GM21360 (cell line): Measurements from ENCODE around the gene MYH14.

Experiments
- ATAC-seq: cut with Tn5 transposase; IDR thresholded peaks from one replicate; pipeline ENCODE4 v1.9.1; 2021; ENCODE audit warnings: mild to moderate bottlenecking, moderate library complexity; ENCODE audit not compliant: unreplicated experiment

Gene MYH14

GRCh38 chr19:50255115-50255514 lies 51.7 kb downstream of the MYH14 start:
- ATAC-seq: no peak

DNA sequence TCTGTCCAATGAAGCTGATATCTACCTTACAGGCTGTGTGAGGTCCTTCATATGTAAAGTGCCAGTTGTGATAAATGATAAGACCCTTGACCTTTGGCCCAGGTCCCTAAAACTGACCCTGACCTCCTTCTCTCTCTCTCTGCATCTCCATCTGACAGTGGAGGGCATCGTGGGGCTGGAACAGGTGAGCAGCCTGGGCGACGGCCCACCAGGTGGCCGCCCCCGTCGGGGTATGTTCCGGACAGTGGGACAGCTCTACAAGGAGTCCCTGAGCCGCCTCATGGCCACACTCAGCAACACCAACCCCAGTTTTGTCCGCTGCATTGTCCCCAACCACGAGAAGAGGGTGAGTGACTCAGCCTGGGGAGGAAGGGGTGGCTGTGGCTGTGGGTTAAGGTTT lies 53.7 kb downstream of the MYH14 start:
- ATAC-seq: no peak

DNA sequence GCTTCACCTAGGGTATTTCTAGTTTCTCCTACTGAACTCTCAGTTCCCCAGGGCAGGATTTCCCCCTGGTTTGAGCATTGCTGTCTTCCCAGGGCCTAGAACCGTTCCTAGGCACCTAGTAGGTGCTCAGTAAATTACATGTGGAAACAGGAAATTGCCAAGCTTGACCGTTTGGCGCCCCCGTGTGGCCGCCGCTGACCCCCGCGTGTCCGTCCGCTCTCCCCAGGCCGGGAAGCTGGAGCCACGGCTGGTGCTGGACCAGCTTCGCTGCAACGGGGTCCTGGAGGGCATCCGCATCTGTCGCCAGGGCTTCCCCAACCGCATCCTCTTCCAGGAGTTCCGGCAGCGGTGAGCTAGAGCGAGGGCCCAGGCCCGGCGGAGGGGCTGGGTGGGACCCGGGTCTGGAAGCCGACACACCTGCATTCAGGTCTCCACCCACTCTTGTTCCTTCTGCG lies 55.5 kb downstream of the MYH14 start:
- ATAC-seq: no peak

DNA sequence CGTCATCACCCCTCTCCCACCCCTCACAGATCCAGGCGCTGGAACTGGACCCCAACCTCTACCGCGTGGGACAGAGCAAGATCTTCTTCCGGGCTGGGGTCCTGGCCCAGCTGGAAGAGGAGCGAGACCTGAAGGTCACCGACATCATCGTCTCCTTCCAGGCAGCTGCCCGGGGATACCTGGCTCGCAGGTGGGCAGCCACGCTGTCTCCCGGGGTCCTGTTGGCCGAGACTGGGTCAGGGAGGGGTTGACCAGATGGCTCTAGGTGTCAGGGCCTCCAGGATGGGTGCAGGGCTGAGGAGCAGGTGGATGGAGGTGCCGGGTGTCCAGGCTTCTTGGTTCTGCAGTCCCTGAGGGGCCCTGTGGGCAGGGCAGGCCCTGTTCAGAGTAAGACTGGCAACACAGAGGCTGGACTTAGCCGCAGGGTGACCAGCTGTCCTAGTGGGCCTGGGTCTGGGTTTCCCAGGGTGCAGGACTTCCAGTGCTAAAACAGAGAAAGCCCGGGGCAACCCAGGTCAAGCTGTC lies 58.1 kb downstream of the MYH14 start:
- ATAC-seq: no peak

GRCh38 chr19:50263176-50263575 lies 59.8 kb downstream of the MYH14 start:
- ATAC-seq: no peak

- ATAC-seq: no peak
Measured at GRCh38 chr19:50264483-50265186, 61.2 kb downstream of the MYH14 start.

DNA sequence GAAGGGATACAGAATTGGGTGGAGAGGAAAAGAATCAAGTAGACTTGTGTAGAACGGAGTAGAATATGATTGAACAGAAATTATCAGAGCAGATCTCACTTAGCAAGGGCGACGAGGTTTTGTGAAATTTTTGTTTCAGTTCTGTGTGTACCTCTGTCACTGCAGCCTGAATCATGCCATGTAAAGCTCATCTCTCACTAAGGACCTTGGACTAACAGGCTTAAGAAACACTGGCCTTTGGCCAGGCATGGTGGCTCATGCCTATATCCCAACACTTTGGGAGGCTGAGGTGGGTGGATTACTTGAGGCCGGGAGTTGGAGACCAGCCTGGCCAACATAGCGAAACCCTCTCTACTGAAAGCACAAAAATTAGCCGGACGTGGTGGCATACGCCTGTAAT lies 62.6 kb downstream of the MYH14 start:
- ATAC-seq: no peak

DNA sequence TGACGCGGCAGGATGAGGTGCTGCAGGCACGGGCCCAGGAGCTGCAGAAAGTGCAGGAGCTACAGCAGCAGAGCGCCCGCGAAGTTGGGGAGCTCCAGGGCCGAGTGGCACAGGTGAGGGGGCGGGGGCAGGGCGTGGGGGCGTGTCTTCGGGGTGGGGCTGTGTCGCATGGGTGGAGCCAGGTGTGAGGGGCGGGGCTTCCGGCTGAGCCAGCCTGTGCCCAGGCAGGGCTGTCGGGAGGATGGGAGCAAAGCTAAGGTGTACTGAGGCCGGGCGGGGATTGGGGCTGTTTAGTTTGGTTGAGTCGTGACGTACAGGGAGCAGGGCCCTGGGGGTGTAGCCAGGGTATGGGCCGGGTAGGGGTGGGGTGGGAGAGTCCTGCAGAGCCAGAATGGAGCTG lies 63.5 kb downstream of the MYH14 start:
- no peak for ATAC-seq

- ATAC-seq: no peak
Measured at GRCh38 chr19:50268041-50268440, 64.6 kb downstream of the MYH14 start.

DNA sequence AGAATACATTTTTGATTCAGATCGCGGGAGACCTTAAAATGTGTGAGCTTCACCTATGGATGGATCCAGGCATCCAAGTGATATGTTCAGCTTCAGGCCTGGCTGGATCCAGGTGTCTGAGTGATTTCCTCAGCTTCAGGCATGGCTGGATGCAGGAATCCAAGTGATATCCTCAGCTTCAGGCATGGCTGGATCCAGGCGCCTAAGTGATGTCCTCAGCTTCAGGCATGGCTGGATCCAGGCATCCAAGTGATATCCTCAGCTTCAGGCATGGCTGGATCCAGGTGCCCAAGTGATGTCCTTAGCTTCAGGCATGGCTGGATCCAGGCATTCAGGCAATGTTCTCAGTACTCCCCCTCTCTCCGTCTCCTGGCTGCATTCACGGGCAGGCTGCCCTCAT lies 65.1 kb downstream of the MYH14 start:
- ATAC-seq: no peak

- no peak for ATAC-seq
Measured at GRCh38 chr19:50269653-50270052, 66.2 kb downstream of the MYH14 start.

DNA sequence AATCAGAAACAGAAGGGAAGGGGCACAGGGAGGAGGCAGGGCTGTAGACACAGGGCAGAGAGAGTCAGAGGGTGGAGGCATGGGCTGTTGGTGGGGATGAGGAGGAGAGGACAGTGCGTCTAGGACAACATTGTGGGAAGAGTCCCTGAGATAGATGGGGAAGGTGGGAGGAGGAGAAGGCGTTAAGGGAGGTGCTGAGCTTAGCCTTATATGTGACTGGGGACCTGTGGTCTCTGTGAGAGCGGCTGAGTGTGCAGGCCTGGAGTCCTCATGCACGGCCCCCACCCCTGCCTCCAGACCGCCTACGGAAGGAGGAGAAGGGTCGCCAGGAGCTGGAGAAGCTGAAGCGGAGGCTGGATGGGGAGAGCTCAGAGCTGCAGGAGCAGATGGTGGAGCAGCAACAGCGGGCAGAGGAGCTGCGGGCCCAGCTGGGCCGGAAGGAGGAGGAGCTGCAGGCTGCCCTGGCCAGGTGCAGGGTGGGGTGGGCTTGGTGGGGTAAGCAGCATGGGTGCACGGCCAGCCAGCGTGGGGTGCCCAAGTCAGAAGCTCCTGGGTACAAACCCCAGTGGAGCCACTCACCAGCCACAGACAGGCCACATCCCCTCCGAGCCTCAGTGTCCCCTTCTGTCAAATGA lies 69.0 kb downstream of the MYH14 start:
- ATAC-seq: no peak

GRCh38 chr19:50273821-50274220 lies 70.4 kb downstream of the MYH14 start:
- no peak for ATAC-seq

GRCh38 chr19:50275577-50276368 lies 72.4 kb downstream of the MYH14 start:
- ATAC-seq: no peak

DNA sequence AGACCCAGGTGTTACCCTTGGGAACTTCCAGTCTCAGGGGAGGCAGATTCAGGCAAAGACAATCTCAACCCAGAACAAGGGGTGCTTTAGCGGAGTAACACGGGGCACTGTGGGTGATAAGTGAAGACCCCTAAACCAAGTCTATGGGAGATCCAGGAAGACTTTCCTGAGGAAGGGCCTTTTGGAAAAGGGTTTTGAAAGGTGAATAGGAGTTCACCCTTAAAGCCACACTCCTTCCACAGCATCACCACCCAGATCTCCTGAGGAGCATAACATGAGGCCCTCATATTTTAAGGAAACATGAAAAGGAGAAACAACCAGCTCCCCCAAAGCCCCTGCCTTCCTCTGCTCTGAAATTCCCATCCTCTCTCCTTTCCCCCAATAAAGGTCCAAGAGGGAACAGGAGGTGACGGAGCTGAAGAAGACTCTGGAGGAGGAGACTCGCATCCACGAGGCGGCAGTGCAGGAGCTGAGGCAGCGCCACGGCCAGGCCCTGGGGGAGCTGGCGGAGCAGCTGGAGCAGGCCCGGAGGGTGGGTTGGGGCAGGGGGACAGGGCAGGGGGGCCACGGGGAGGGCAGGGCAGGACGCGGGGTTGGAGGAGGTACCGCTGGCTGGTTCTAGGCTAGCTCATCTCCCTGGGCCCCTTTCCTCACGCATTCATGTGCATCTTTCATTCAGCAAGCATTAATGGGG lies 73.1 kb downstream of the MYH14 start:
- ATAC-seq: no peak

- no peak for ATAC-seq
Measured at GRCh38 chr19:50277966-50278580, 74.7 kb downstream of the MYH14 start.

- no peak for ATAC-seq
Measured at GRCh38 chr19:50280074-50280473, 76.7 kb downstream of the MYH14 start.

GRCh38 chr19:50280983-50281382 lies 77.6 kb downstream of the MYH14 start:
- no peak for ATAC-seq

- ATAC-seq: no peak
Measured at GRCh38 chr19:50281491-50281890, 78.1 kb downstream of the MYH14 start.

- ATAC-seq: no peak
Measured at GRCh38 chr19:50285833-50286232, 82.4 kb downstream of the MYH14 start.

- ATAC-seq: no peak
Measured at GRCh38 chr19:50286443-50286842, 83.0 kb downstream of the MYH14 start.
